Kidney glomerular epithelial cell (primary cell): ENCODE results near the gene NDST3.
"Not testable (repeated sequence)": the region's sequence is repeated elsewhere in the genome, so short reads cannot be mapped to it uniquely, and the experiment has no call there.

ENCODE experiments used
- DNase-seq: peaks from one replicate; lab custom pipeline; 2025; lab: John Stamatoyannopoulos, UW

The NDST3 gene

DNA sequence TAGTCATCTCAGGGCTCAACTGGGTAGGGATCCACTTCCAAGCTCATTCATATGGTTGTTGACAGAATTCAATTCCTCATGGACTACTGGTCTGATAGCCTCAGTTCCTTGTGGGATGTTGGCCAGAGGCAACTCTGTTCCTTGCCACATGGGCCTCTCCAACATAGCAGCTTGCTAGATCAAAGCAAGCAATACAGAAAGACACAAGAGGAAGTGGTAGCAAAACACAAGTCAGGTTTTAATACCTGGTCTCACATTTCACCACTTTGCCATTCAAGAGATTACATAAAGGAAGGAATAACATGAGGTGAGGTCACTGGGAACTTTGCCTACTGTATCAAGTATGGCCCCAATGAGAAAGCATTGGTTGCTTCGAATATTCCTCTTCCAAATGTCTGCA lies 239.4 kb downstream of the NDST3 start:
- DNase-seq, result no peak

DNA sequence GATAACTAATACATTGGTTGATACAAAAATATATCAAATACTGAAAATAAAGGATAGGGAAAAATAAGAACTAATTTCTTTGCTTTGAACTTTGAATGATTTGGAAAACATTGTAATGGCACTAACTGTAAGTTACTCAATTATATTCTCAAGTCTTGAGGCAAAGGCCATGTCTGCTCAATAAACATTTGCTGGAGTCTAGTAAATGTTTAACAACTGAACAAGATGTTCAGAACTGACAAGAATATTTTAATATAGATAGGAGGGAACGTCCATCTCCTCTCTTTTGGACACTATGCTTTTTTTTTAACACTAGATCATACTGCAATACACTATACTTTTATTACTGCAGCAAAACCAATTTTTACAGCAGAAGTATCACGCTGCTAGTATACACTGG lies 242.3 kb downstream of the NDST3 start:
- DNase-seq, result no peak

DNA sequence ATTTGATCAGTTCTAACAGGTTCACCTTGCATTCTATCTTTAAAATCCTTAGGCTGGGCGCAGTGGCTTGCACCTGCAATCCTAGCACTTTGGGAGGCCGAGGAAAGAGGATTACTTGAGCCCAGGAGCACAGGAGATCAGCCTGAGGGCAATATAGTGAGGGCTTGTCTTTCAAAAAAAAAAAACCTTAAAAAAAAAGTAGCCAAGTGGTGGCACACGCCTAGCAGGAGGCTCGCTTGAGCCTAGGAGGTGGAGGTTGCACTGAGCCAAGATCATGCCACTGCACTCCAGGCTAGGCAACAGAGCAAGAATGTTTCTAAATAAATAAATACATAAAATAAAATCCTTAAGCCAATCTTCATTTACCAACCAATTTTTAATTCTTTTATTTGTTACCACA lies 243.0 kb downstream of the NDST3 start:
- no peak for DNase-seq

DNA sequence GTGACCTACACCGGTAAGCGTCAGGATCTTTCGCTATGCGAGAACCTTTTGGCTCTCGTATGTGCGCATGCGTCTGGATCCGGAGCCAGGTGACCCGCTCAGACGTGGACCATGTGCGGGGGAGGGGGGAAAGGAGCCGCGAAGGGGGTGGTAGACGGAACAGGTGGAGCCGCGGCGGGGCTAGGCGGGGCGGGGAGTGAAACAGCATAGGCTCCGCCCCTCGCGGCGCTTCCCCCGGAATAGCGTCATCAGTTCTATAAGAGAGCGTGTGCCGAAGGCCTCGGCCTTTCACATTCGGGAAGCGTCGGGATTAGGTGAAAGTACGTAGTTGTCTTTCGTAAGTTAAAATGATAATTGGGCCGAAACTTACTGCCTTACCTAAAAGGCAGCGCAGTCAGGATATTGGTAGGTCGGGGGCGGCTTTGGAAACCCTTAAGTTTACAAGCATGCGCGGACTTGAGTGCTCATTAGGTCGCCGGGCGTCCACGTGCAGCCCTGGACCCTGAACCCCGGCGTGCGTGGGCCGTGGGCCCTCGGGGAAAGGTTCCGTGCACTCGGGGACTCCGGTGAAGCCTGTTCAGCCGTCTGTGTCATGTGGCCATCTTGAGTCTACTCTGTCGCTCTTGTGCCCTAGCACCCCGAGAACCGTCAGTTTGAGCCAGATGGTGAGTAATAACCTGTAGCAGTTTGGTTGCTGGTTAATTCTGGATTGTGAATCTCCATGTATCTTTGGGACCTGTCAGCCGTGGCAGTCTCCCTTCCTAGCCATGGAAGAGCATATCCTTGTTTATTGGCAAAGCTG lies 244.4 kb downstream of the NDST3 start:
- DNase-seq, result peak; percentile 90

DNA sequence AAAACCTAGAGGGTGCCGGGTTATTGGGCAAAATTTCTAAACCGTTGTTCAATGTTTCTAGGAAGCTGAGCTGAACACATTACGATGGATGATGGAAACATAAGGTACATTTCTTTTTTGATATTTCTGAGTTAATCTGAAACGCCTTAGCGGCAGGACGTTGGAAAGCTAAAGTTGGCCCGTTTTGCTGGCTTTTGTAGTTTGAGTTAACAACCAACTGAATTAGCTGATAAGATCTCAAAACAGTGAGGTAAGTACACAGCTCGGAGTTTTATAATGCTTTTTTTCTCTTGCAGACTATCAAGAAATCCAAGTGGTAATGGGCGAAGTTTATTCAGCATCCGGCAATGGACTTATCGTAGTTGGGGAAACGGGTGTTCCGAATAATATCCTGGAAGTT lies 245.0 kb downstream of the NDST3 start:
- no peak for DNase-seq

DNA sequence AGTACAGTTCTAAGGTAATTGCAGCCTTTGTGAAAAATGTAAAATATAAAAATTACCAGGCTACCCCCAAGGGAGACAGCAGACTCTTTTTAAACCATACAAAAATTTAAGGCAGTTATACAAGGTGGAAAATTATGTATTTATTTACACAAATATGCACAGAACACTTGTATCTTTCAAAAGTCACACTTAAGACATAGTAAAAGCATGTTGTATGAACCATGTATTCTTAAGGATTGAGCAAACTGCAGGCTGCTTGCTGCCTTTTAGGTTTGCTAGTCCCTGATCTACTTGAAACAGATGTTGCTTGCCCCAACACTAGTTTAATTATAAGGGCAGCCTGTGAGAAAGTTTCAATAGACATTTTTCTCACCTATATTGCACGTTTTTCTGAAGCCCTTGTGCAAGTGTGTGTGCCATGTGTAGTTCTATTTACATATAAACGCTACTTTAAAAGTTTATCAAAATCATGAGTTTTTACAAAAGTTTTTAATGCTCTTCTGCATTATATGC lies 245.7 kb downstream of the NDST3 start:
- DNase-seq, result no peak

DNA sequence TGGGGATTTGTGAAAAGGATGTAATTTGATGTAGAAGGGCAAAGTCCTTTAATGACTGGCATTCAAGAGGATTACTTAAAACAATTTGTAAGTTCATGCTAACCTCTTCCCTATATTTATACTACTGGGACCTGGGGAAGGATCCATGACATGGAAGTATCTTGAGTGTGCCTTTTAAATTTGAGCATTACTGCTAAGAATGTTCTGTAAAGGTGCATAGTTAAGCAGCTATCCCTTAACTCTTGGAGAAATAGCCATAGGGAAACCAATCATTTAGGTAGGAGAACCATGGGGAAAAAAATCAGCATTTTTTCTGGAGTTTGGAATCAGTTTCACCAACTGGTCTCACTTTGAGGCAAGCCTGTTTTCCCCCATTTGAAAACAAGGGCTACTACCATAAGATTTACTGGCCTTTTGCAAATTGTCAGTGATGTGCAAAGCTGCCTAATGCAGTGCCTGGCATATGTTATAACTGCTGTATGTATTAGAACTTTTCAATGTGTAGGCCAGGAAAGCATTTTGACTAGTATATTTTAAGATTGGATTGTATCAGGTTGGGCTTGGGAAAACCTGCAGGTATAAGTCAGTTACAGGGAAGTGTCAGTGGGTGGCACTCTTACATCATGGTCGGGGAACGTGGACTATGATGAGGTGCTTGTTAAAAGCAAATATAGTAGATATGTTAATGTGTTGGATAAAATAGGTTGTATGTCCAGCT lies 246.4 kb downstream of the NDST3 start:
- peak; percentile 64 for DNase-seq

DNA sequence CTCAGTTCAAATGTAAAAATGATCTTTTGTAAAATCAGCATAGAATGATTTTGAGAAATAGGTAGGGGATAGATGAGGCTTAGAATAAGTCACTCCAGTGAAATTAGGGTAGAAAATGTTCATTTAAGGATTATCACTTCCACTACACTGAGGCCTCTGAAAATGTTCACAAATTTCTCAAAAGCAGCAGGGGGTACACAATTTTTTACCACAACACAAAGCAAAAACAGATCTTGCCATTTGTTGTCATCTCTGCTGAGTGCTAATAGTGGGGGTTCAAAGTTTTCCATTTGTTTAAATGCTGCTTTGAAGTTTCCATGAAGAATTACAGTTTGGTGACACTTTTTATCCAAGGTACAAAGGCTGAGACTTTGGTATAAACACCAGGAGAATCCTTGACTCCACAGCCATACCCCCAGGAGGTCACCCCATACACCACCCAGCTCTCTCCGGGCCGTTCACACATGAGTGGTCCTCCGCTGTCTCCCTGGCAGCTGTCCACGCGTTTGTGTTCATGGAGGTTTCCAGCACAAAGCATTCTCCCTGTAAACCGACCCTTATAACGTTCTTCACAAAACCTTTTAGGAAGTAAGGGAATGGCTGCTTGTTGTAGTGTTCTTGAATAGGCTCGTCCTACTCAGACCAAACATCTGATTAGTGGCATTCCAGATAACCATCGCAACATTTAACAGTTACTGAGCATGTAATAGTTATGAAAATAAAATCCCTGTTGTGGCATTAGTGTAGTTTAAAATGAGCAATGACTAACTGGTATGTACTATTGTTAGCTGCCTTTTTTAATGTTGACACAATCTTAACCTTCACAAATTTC lies 247.5 kb downstream of the NDST3 start:
- peak; percentile 62 for DNase-seq

DNA sequence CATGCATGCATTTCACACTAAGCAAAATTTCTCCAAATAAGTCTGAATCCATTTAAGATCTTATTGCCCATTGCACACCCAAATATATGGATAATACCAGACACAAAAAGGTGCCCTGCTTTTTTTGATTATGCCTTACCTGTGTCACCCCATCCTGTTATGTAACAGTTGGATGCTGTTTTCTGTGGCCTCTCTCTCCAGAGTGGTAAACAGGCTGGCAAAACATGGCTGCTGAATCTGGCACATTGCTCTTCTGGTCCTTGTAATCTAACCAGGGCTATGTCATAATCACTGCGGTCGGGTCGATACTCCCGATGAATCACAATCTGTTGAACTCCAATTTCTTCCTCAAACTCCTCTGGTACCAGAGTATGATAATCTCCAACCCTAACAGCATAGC lies 248.4 kb downstream of the NDST3 start:
- no peak for DNase-seq

DNA sequence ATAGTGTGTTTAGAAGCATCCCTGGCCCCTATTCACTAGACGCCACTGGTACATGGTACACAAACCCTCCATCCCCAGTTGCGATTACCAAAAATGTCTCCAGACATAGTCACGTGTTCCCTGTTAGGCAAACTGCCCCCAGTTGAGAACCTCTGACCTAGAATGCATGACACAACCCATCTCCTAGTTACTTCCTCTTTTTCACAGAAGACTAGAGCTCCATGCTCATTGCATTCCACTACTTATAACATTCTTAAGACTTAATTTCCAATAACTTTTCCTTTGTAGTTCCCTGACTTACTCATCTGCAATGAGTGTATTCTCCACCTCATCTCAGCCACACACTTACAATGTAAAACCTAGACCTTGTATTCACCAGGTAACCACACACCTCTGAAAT lies 249.9 kb downstream of the NDST3 start:
- no peak for DNase-seq

DNA sequence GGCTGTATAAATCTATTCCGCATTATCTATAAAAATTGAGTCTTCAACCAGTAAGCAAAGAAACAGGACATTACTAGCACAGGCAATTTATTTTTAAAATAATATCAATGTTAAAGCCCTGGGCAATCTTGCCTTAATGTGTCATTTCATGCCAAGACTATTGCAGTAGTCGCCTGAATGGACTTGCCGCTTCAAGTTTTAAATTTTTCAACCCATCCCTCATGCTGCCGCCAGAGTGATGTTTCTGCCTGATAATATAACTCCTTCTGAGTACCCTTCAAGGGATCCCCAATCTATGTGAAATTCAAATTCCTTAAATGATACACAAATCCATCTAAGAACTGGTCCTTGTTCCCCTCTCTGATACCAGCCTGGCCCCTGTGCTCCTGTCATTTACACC lies 251.6 kb downstream of the NDST3 start:
- no peak for DNase-seq

DNA sequence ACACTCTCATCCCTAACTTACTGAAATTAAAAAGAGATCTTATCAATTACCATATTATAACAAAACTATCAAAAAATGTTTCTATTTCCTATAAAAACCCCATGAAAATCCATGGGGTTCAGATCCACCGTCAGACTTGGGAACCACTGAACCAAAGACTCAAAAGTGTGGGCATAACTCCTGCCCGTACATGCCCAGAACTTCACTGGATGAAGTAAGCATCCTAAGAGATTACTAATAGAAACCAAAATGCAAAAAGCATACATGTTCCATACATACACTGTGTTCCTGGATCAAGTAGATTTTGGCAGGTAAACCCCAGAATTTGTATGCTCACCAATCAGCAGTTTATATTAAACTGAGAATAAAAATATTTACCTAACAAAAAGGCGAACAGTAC lies 252.4 kb downstream of the NDST3 start:
- no peak for DNase-seq

DNA sequence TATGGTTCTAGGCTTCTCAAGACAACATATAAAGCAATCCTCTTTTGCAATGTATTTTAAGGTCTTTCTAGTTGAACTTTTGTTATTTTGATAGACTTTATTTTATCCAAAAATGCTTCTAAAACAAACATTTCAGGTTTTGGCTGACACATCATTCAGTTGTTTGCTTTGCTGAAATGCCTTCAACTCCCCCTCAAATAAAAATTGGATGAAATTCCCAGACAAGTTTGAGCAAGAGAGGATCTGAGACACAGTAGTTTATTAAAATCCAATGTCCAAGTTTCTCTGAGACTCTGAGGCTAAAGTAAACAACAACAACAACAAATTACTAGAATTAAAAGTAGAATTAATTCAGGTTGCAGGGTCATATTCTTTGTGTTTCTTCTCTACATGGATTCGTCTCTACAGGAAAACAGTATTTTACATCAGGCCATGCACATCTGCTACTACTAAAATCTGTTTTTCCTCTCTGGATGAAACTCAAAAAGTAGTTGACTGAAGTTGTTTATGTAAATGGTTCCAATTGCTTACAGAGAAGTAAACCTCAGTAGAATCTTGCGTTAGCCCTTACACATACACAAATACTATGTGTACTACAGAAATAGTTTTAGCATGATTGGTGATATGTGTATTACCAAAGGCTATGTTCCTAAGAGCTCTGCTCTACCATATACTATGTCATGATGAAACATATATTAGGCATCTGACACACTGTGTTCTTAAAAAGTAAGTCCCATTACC lies 253.6 kb downstream of the NDST3 start:
- DNase-seq, result no peak

DNA sequence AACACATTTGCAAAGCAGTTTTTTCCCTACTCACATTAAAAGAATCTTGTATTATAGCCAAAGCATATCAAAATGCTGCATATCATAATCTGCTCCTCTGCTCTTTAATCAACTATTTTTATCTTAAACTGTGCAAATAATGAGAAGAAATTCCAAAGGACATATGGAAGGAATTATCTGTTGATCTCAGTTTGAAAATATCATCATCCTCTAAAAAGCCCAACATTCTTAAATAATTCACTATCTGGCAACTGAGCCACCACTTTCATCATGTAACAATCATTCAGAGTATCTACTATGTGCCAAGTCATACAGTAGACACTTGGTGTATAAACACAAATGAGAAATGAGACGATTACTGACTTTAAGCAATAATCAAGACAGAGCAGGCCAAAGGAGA lies 255.5 kb downstream of the NDST3 start:
- DNase-seq, result no peak

DNA sequence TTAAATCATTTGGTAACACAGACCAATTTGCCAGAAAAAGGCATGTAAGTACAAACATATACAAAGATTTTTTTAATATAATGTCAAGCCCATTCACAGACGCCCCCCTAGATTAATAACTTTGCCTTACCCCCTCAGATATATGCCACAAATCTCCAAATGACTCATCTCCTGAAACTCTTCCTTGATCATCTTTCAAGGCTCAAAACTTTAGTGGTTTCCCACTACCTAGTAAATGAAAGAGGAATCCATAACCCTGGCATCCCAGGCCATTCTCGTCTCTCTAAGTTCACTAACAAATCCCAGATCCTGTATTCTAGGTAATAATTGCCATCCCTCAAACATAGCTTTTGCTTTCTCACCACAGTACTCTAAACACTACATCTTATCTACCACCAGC lies 256.7 kb downstream of the NDST3 start:
- DNase-seq, result no peak

DNA sequence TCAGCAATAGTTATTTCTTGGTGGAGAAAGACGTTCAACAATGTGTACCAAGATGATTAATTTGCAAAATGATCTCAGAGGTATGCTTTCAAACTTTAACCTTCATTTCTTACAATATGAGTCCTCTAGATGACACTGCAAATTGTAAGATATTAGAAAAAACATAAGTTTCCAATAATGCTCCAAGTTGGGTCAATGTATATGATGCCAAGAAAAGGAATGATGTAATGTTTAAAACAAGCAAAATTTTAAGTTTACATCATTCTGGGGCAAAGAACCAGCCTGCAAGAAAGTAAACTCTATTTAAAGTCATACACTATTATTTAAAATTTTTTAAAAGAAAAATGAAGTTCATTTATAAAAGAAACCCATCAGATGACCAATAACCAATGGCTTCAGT lies 262.4 kb downstream of the NDST3 start:
- DNase-seq, result no peak

DNA sequence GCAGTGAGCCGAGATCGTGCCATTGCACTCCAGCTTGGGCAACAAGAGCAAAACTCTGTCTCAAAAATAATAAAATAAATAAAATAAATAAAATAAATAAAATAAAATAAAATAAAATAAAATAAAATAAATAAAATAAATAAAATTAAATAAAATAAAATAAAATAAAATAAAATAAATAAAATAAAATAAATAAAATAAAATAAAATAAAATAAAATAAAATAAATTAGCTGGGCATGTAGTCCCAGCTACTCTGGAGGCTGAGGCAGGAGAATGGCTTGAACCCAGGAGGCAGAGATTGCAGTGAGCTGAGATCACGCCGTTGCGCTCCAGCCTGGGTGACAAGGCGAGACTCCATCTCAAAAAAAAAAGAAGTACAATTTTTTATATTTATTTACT lies 265.3 kb downstream of the NDST3 start:
- DNase-seq, result not testable (repeated sequence)

DNA sequence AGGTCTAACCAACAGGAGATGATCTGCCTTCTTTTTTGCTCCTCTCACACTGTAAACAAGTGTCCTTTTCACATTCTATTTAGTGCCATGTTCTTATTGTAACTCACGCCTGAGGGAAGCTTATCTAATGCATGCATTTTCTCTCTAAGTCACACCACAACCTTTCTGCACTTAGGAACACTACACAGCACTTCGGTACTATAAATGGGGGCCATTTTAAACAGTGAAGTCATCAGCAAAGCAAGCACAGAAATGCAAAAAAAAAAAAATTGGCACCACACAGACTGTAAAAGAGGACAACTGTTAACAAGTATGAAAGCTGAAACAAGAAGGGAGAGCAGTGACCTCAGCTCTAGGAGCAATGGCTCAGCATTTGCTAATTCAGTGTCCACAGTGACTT lies 273.4 kb downstream of the NDST3 start:
- DNase-seq, result no peak
